ENCODE data around the gene TAPBP. TPM values are rescaled to one million over a fixed set of nuclear protein-coding genes. Genes with fewer than 3 reads are reported as not detected.

Gene TAPBP
- total and polyA plus RNA-seq, 2 of the 8 experiments (the other 6 are each of a cell fraction or from before 2014, with no cell fraction given): 24.5 to 35.4 TPM

Small RNA genes within 50 kb of the gene (microRNA-seq; reads per million reads assigned to microRNA genes)
- gene MIR6834 (ENCODE audit: borderline microRNAs expressed in 2 of 2, borderline number of aligned reads in 2 of 2, borderline replicate concordance in 1 of 2) (0 to 0.20 reads per million in 2 experiments), gene MIR6873 (ENCODE audit: borderline microRNAs expressed in 2 of 2, borderline number of aligned reads in 2 of 2, borderline replicate concordance in 1 of 2) (0 to 0.20 reads per million in 2 experiments)

Other genes with a start within 250 kb of the TAPBP start
- gene HLA-DPA1, start 240.4 kb downstream of the TAPBP start, total RNA-seq (2021; fragmentation: NEBNext Ultra II Directional; extraction: Animal tissue kit (Norgen Biotek cat#: 25700)): 6.2 and 6.8 TPM in 2 replicates
- 8.4 and 13.1 TPM in 2 replicates for gene HLA-DPA1, start 240.4 kb downstream of the TAPBP start, polyA plus RNA-seq (2011; rRNA removed)
- gene HLA-DPB1, start 238.1 kb downstream of the TAPBP start, total RNA-seq (2021; fragmentation: NEBNext Ultra II Directional; extraction: Animal tissue kit (Norgen Biotek cat#: 25700)): 32.3 and 37.8 TPM in 2 replicates
- 58.8 and 62.8 TPM in 2 replicates for gene HLA-DPB1, start 238.1 kb downstream of the TAPBP start, polyA plus RNA-seq (2011; rRNA removed)
- gene COL11A2, start 121.6 kb downstream of the TAPBP start, total RNA-seq (2021; fragmentation: NEBNext Ultra II Directional; extraction: Animal tissue kit (Norgen Biotek cat#: 25700)): 2.8 and 3.5 TPM in 2 replicates
- 3.8 and 4.7 TPM in 2 replicates for gene COL11A2, start 121.6 kb downstream of the TAPBP start, polyA plus RNA-seq (2011; rRNA removed)
- gene RXRB, start 113.4 kb downstream of the TAPBP start, total RNA-seq (2021; fragmentation: NEBNext Ultra II Directional; extraction: Animal tissue kit (Norgen Biotek cat#: 25700)): 17.8 and 18.1 TPM in 2 replicates
- gene RXRB, start 113.4 kb downstream of the TAPBP start, polyA plus RNA-seq (2011; rRNA removed): 13.0 and 13.9 TPM in 2 replicates
- 120 and 123 TPM in 2 replicates for gene SLC39A7, start 113.2 kb downstream of the TAPBP start, total RNA-seq (2021; fragmentation: NEBNext Ultra II Directional; extraction: Animal tissue kit (Norgen Biotek cat#: 25700))
- gene SLC39A7, start 113.2 kb downstream of the TAPBP start, polyA plus RNA-seq (2011; rRNA removed): 63.3 and 70.2 TPM in 2 replicates
- gene HSD17B8, start 109.4 kb downstream of the TAPBP start, total RNA-seq (2021; fragmentation: NEBNext Ultra II Directional; extraction: Animal tissue kit (Norgen Biotek cat#: 25700)): 3.3 and 3.6 TPM in 2 replicates
- 17.1 and 22.0 TPM in 2 replicates for gene HSD17B8, start 109.4 kb downstream of the TAPBP start, polyA plus RNA-seq (2011; rRNA removed)
- gene RING1, start 105.6 kb downstream of the TAPBP start, total RNA-seq (2021; fragmentation: NEBNext Ultra II Directional; extraction: Animal tissue kit (Norgen Biotek cat#: 25700)): 26.0 and 27.4 TPM in 2 replicates
- gene RING1, start 105.6 kb downstream of the TAPBP start, polyA plus RNA-seq (2011; rRNA removed): 16.4 and 26.0 TPM in 2 replicates
- gene VPS52, start 42.2 kb downstream of the TAPBP start, total RNA-seq (2021; fragmentation: NEBNext Ultra II Directional; extraction: Animal tissue kit (Norgen Biotek cat#: 25700)): 35.0 and 36.5 TPM in 2 replicates
- 86.3 and 89.7 TPM in 2 replicates for gene VPS52, start 42.2 kb downstream of the TAPBP start, polyA plus RNA-seq (2011; rRNA removed)
- 2,791 and 2,796 TPM in 2 replicates for gene RPS18, start 42.0 kb downstream of the TAPBP start, total RNA-seq (2021; fragmentation: NEBNext Ultra II Directional; extraction: Animal tissue kit (Norgen Biotek cat#: 25700))
- 4,466 and 7,099 TPM in 2 replicates for gene RPS18, start 42.0 kb downstream of the TAPBP start, polyA plus RNA-seq (2011; rRNA removed)
- 3.0 and 4.2 TPM in 2 replicates for gene B3GALT4, start 37.0 kb downstream of the TAPBP start, total RNA-seq (2021; fragmentation: NEBNext Ultra II Directional; extraction: Animal tissue kit (Norgen Biotek cat#: 25700))
- 2.2 and 3.2 TPM in 2 replicates for gene B3GALT4, start 37.0 kb downstream of the TAPBP start, polyA plus RNA-seq (2011; rRNA removed)
- 91.0 and 99.4 TPM in 2 replicates for gene WDR46, start 24.8 kb downstream of the TAPBP start, total RNA-seq (2021; fragmentation: NEBNext Ultra II Directional; extraction: Animal tissue kit (Norgen Biotek cat#: 25700))
- gene WDR46, start 24.8 kb downstream of the TAPBP start, polyA plus RNA-seq (2011; rRNA removed): 69.7 and 71.3 TPM in 2 replicates
- 93.3 and 95.7 TPM in 2 replicates for gene PFDN6, start 24.5 kb downstream of the TAPBP start, total RNA-seq (2021; fragmentation: NEBNext Ultra II Directional; extraction: Animal tissue kit (Norgen Biotek cat#: 25700))
- gene PFDN6, start 24.5 kb downstream of the TAPBP start, polyA plus RNA-seq (2011; rRNA removed): 32.0 and 33.5 TPM in 2 replicates
- gene RGL2, start 15.1 kb downstream of the TAPBP start, total RNA-seq (2021; fragmentation: NEBNext Ultra II Directional; extraction: Animal tissue kit (Norgen Biotek cat#: 25700)): 58.1 and 63.2 TPM in 2 replicates
- 80.3 and 124 TPM in 2 replicates for gene RGL2, start 15.1 kb downstream of the TAPBP start, polyA plus RNA-seq (2011; rRNA removed)
- 9.8 and 9.9 TPM in 2 replicates for gene ZBTB22, start 3.7 kb upstream of the TAPBP start, total RNA-seq (2021; fragmentation: NEBNext Ultra II Directional; extraction: Animal tissue kit (Norgen Biotek cat#: 25700))
- gene ZBTB22, start 3.7 kb upstream of the TAPBP start, polyA plus RNA-seq (2011; rRNA removed): 7.4 and 11.0 TPM in 2 replicates
- 81.9 and 85.0 TPM in 2 replicates for gene DAXX, start 8.9 kb upstream of the TAPBP start, total RNA-seq (2021; fragmentation: NEBNext Ultra II Directional; extraction: Animal tissue kit (Norgen Biotek cat#: 25700))
- 31.1 and 53.7 TPM in 2 replicates for gene DAXX, start 8.9 kb upstream of the TAPBP start, polyA plus RNA-seq (2011; rRNA removed)
- gene KIFC1, start 77.7 kb upstream of the TAPBP start, total RNA-seq (2021; fragmentation: NEBNext Ultra II Directional; extraction: Animal tissue kit (Norgen Biotek cat#: 25700)): 64.3 and 69.3 TPM in 2 replicates
- 46.6 and 60.9 TPM in 2 replicates for gene KIFC1, start 77.7 kb upstream of the TAPBP start, polyA plus RNA-seq (2011; rRNA removed)
- 45.4 and 47.3 TPM in 2 replicates for gene PHF1, start 96.9 kb upstream of the TAPBP start, total RNA-seq (2021; fragmentation: NEBNext Ultra II Directional; extraction: Animal tissue kit (Norgen Biotek cat#: 25700))
- gene PHF1, start 96.9 kb upstream of the TAPBP start, polyA plus RNA-seq (2011; rRNA removed): 78.6 and 109 TPM in 2 replicates
- gene CUTA, start 104.0 kb upstream of the TAPBP start, total RNA-seq (2021; fragmentation: NEBNext Ultra II Directional; extraction: Animal tissue kit (Norgen Biotek cat#: 25700)): 297 and 315 TPM in 2 replicates
- 460 and 671 TPM in 2 replicates for gene CUTA, start 104.0 kb upstream of the TAPBP start, polyA plus RNA-seq (2011; rRNA removed)
- 101 and 109 TPM in 2 replicates for gene SYNGAP1, start 106.0 kb upstream of the TAPBP start, total RNA-seq (2021; fragmentation: NEBNext Ultra II Directional; extraction: Animal tissue kit (Norgen Biotek cat#: 25700))
- 31.0 and 66.9 TPM in 2 replicates for gene SYNGAP1, start 106.0 kb upstream of the TAPBP start, polyA plus RNA-seq (2011; rRNA removed)
- gene ZBTB9, start 140.5 kb upstream of the TAPBP start, total RNA-seq (2021; fragmentation: NEBNext Ultra II Directional; extraction: Animal tissue kit (Norgen Biotek cat#: 25700)): 20.2 and 25.0 TPM in 2 replicates
- gene ZBTB9, start 140.5 kb upstream of the TAPBP start, polyA plus RNA-seq (2011; rRNA removed): 15.1 and 16.9 TPM in 2 replicates

Data from H1 (cell line).